Measurements from ENCODE around the gene HEY2.
"Not testable (repeated sequence)": the region's sequence is repeated elsewhere in the genome, so short reads cannot be mapped to it uniquely, and the experiment has no call there.

HEY2 gene

GRCh38 chr6:125769147-125769783 lies 19.8 kb downstream of the HEY2 start:
- DNase-seq (ENCODE audit: low read depth, low spot score), result no peak

DNA sequence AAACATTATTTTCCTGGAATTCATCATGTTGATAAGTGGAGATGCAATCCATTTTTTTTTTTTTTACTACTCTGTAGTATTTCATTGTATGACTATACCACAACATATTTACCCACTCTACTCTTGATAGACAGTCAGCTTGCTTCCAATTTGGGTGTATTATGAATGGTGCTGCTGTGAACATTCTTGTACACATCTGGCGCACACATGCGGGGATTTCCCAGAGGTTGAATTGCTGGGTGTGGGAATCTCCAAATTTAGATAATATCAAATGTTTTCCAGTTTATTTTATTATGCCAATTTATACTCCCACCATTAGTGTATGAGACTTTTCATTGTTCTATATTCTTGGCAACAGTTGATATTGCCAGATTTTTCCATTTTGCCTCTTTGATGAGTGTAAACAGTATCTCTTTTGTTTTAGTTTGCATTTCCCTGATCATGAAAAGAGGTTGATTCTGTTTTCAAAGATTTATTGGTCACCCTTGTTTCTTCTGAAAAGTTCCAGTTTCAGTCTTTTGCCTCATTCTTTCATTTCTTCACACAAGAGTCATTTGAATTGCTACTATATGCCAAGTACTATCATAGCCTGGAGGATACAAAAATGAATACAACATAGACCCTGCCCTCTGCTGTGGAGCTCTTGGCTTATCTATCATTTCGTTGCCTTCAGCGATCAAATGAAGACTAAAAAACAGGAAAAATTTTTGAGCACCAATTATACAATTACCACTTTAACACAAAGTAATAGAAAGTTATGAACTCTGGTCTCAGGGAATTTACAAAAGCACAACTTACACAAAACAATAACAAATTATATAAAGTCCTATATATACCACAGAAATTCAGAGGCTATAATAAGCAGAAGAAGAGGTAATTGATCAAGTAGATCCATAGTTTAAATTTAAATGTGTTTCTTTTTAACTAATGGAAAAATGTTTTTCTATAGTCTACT lies 24.2 kb downstream of the HEY2 start:
- DNase-seq (ENCODE audit: low read depth, low spot score), result no peak

- DNase-seq (ENCODE audit: low read depth, low spot score), result not testable (repeated sequence)
Observed at GRCh38 chr6:125776107-125776826, 26.8 kb downstream of the HEY2 start.

DNA sequence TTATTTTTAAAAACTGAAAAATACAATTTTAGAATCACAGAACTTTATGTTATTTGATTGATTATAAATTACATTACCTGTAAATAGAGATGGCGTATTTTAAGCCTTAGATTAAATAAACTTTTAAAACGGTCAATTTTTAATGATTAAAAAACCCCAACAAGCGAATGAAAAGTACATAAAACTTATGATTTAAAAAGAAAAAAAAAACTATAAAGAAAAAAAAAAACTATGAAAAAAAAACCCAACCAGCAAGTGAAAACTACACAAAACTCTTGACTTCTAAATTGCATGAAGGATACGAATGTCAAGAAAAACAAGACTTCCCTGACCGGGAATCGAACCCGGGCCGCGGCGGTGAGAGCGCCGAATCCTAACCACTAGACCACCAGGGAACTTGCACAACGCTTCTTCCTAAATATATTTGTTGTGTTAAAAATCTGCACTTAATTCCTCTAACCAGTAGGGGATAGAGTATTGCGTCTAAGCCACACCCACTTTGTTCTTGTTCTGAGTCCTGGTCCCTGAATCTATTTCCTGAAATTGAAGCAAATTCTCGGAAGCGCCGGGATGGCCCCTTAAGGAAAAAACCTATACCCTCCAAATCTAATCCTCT lies 30.6 kb downstream of the HEY2 start:
- DNase-seq (ENCODE audit: low read depth, low spot score), result peak; percentile 67

DNA sequence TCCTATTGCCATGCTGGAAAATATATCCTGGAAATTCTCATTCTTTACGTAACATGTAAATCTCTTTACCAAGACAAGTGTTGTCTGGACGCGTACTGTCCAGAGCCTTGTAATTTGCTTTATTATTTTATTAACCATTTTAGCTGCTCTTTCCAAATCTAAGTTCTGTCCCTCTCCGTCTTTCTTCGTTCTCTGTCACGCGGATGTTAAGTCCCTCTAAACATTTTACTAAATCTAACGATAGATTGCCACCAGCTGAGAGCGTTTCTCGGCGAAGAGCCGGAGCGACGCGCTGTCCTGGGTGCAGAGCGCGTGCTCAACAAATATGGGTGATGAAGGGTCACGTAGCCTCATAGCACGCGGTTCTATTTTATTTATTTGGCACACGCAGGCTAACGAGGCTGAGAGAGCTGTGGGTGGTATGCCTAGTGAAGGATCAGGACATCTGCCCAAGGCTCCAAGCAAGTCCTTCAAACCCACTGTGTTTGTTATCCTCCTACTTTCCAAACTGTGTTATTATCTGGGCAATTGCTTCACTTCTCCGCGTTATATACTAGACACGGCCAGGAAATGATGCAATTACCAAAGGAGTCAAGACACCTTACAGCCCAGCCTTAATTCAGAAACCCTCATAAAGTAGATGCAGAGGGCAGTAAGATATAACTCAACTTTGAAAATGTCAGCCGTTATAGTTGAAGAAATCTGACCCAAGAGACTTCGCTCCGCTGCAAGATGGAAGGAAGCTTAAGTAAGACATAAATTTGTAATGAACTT lies 31.3 kb downstream of the HEY2 start:
- peak; percentile 11 for DNase-seq (ENCODE audit: low read depth, low spot score)

DNA sequence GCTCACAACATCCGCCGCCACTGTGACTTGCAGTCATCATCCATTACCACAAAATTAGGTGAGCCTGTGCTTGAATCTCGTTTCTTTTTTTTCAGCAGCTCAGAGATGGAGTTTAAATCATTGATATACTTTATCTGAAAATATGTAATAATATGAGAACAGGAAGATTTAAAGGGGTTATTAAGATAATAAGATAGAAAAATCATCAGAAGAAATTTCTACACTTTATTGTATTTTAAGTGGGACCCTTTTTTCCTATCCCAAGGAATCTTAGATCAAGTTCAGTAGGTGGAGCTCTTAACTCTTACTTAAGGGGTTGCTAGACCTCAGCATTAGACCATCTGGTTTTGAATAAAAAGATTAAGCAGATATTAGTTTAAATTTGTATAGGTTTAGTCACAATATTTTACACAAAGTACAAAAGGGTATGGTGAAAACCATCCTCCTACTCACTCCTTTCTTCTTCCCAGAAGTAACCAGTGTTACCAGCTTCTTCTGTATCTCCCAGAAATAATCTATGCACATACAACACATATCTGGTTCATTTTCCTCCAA lies 32.0 kb downstream of the HEY2 start:
- DNase-seq (ENCODE audit: low read depth, low spot score), result no peak

- no peak for DNase-seq (ENCODE audit: low read depth, low spot score)
Observed at GRCh38 chr6:125784365-125784764, 34.9 kb downstream of the HEY2 start.

DNA sequence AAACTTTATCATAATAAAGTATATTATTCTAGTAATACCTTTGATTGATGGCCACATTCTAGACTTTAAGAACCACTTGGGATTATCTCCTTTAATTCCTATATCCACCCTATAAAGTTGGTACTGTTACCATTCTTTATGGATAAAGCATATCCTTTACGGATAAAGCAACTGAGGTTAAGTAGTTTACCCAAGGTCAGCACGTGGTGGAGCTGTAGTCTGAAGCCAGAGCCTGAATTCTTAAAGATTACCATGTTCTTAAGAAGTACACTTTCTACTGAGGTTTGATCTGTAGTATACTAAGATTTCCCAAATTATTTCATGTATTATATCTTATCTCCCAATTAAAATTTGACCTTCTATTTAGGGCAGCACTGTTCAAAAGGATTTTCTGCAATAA lies 38.4 kb downstream of the HEY2 start:
- no peak for DNase-seq (ENCODE audit: low read depth, low spot score)

- no peak for DNase-seq (ENCODE audit: low read depth, low spot score)
Observed at GRCh38 chr6:125789167-125789566, 39.7 kb downstream of the HEY2 start.

DNA sequence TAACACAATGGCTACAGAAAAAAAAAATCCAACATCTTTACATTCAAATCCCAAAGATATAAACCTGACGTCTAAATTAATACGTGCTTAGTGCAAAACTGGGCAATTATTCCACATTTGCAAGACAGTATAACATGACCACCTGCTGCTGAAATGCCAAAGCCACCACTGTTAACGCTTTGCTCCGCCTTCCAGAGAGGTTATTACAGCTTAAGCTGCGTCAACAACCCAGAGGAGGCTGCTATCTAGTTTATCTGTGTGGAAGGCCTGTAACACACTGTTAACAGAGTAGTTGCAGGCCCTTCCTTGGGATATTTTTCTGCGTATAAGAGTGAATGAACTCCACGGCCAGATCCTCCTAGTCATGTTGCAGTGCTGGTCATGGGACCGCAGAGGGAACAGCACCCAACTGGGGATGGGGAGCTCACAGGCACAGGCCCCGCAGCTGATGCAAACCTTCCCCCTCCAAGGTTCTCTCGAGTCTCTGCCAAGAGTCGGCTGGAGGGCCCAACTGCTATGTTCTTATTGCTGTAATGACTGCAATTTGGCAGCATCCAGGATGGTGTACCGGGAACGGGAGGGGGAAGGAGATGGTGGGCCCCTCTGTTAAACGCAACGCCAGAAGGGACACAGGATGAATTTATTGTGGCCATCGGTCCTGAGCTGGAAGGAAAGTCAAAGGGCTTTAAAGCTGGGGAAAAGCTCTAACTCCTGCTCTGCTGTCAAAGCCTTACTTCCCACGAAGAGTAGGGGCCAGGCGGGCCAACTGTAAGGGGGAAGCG lies 40.3 kb downstream of the HEY2 start:
- DNase-seq (ENCODE audit: low read depth, low spot score), result no peak

GRCh38 chr6:125790358-125791150 lies 41.1 kb downstream of the HEY2 start, which contains the start of gene NCOA7:
Gene NCOA7, plus strand, starts transcription at chr6:125790960. Its CDS starts 24,395 bp downstream, at chr6:125815355.
- peak; percentile 38 for DNase-seq (ENCODE audit: low read depth, low spot score)

- no peak for DNase-seq (ENCODE audit: low read depth, low spot score)
Observed at GRCh38 chr6:125791151-125791819, 41.9 kb downstream of the HEY2 start.

GRCh38 chr6:125791820-125792165 lies 42.4 kb downstream of the HEY2 start:
- no peak for DNase-seq (ENCODE audit: low read depth, low spot score)

GRCh38 chr6:125792172-125792571 lies 42.7 kb downstream of the HEY2 start:
- DNase-seq (ENCODE audit: low read depth, low spot score), result no peak

- DNase-seq (ENCODE audit: low read depth, low spot score), result no peak
Observed at GRCh38 chr6:125792680-125793079, 43.2 kb downstream of the HEY2 start.

GRCh38 chr6:125793280-125793679 lies 43.8 kb downstream of the HEY2 start:
- DNase-seq (ENCODE audit: low read depth, low spot score), result no peak

DNA sequence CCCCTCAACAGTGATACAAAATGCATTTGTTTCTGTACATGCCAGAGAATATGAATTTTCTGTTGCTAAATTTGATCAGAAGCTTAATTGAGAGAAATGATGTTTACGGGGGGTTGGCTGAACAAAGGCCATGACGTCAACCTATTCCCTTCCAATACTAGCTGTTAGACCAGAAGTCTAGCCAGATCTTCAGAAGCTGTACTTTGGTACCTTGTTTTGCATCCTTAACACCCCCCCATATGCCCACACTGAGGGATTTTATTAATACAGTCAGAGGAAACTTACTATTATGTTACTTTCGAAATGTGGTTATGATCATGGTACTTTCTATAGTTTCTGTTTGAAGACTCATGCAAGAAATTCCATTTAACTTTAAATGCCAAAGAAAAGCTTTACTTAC lies 44.4 kb downstream of the HEY2 start:
- DNase-seq (ENCODE audit: low read depth, low spot score), result no peak

- DNase-seq (ENCODE audit: low read depth, low spot score), result no peak
Observed at GRCh38 chr6:125794342-125795137, 45.1 kb downstream of the HEY2 start.
